ENCODE data around the gene TMTC2.

DNA sequence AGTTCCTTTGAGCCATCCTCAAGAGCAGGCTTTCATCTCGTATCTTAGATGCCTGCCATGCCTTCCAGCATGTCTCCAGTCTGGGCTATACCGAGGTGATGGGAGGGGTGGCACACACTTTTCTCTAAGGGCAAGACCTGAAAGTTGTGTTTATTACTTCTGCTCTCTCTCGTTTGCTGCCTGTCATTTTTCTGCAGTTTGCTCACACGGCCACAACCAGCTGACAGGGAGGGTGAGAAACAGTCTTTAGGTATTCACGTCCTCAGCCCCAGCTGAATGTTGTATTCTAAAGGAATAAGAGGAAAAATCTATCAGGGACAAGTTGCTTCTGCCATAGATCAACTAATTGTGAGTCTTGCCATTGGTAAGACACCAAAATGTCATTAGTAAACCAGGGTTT lies 88.0 kb downstream of the TMTC2 start:
- TF ChIP-seq, protein P1, sequence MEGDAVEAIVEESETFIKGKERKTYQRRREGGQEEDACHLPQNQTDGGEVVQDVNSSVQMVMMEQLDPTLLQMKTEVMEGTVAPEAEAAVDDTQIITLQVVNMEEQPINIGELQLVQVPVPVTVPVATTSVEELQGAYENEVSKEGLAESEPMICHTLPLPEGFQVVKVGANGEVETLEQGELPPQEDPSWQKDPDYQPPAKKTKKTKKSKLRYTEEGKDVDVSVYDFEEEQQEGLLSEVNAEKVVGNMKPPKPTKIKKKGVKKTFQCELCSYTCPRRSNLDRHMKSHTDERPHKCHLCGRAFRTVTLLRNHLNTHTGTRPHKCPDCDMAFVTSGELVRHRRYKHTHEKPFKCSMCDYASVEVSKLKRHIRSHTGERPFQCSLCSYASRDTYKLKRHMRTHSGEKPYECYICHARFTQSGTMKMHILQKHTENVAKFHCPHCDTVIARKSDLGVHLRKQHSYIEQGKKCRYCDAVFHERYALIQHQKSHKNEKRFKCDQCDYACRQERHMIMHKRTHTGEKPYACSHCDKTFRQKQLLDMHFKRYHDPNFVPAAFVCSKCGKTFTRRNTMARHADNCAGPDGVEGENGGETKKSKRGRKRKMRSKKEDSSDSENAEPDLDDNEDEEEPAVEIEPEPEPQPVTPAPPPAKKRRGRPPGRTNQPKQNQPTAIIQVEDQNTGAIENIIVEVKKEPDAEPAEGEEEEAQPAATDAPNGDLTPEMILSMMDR (tag by site-specific recombination; IDR thresholded peaks at IDR 0.05), result no peak
- no peak for TF ChIP-seq ZBTB7A (tag by site-specific recombination; IDR thresholded peaks at IDR 0.05; ENCODE audit: low read depth)
- TF ChIP-seq ZNF548 (tag by site-specific recombination; IDR thresholded peaks at IDR 0.05), result no peak
- no peak for TF ChIP-seq ZBTB17 (tag by site-specific recombination; IDR thresholded peaks at IDR 0.05)
- no peak for TF ChIP-seq ZEB2 (tag by site-specific recombination; IDR thresholded peaks at IDR 0.05)
- TF ChIP-seq ZNF510 (tag by site-specific recombination; IDR thresholded peaks at IDR 0.05; ENCODE audit: insufficient replicate concordance), result no peak
